ENCODE results near the gene UTS2. TPM values are rescaled to one million over a fixed set of nuclear protein-coding genes. Genes with fewer than 3 reads are reported as not detected.

UTS2 gene
- total and polyA plus RNA-seq, 9 of the 15 experiments (the other 6 are each of a cell fraction or from before 2014, with no cell fraction given): 0.22 to 0.29 TPM; not detected in 7

- no peaks in the 10 kb centered on the region for H3K36me3 ChIP-seq (ENCODE audit: control insufficient read depth, insufficient read depth, low read length)
- FAIRE-seq (no peak), ATAC-seq (no peak), DNase-seq (ENCODE audit: extremely low read depth in 1 of 4, low spot score in 3 of 4) (no peak)
- intact Hi-C loops (cut with micrococcal nuclease): no loop called here
- no peak overlapping the region for H2AFZ ChIP-seq (ENCODE audit: low read depth, low read length)
- no peak overlapping the region for H3K9ac ChIP-seq (ENCODE audit: insufficient read depth in 1 of 2, low read depth in 2 of 2, low read length in 2 of 2)
- 36% methylated on average over 7 of the region's 7 CpGs for WGBS (ENCODE audit: insufficient coverage, low coverage, missing lambda C conversion rate)
- H3K27ac ChIP-seq (ENCODE audit: extremely low read depth, low read depth, low read length): no peak overlapping the region
- in situ Hi-C loops (cut with MboI): no loop called here
- H3K4me2 ChIP-seq (ENCODE audit: insufficient read depth, low read length): no peak overlapping the region; the same call in 1 of the 2 replicates
- no peak overlapping the region for H3K4me3 ChIP-seq
- H3K9me3 ChIP-seq (replicated peaks; ENCODE audit: control insufficient read depth, insufficient read depth, low read depth, low read length): no peaks in the 10 kb centered on the region
- CTCF ChIA-PET (ENCODE audit: low intra/inter-chr PET ratio): no interaction called here
- H4K20me1 ChIP-seq (replicated peaks; ENCODE audit: control insufficient read depth, insufficient read depth, low read length): no peaks in the 10 kb centered on the region
- no peaks in the 10 kb centered on the region for H3K79me2 ChIP-seq (ENCODE audit: control insufficient read depth, insufficient read depth, low read length)
- POLR2A ChIA-PET: interaction anchor here (0.6 to 1.2 kb wide), 2 partner anchors 8 to 206 kb away, joined by 3 to 4 read pairs; no protein-coding TSS in a partner anchor
- H3K4me1 ChIP-seq (replicated peaks in 1 of 2; ENCODE audit: control insufficient read depth in 2 of 2, insufficient read depth in 2 of 2, low read length in 2 of 2): peaks cover 0 to 8% of the 10 kb centered on the region in 2 experiments; a peak in 3 of 5 replicates
- no peaks in the 10 kb centered on the region for H3K9me1 ChIP-seq (ENCODE audit: control insufficient read depth, insufficient read depth, low read length)
- peaks cover 3 to 14% of the 10 kb centered on the region in 2 experiments; a peak in 4 of 5 replicates for H3K27me3 ChIP-seq (ENCODE audit: control insufficient read depth in 2 of 2, insufficient read depth in 2 of 2, low read length in 2 of 2)
- no TSS peak for BruUV-seq (replicated peaks)
- no peak for TF ChIP-seq MAFG (tag; conservative IDR thresholded peaks at IDR 0.05)
- no peak for TF ChIP-seq CTCFL (IDR thresholded peaks at IDR 0.05; ENCODE audit: borderline replicate concordance, insufficient read depth, low read depth, low read length, poor library complexity, severe bottlenecking)
- TF ChIP-seq KLF13 (tag; IDR thresholded peaks at IDR 0.05; ENCODE audit: borderline replicate concordance, low read depth): no peak
- TF ChIP-seq, protein P1, sequence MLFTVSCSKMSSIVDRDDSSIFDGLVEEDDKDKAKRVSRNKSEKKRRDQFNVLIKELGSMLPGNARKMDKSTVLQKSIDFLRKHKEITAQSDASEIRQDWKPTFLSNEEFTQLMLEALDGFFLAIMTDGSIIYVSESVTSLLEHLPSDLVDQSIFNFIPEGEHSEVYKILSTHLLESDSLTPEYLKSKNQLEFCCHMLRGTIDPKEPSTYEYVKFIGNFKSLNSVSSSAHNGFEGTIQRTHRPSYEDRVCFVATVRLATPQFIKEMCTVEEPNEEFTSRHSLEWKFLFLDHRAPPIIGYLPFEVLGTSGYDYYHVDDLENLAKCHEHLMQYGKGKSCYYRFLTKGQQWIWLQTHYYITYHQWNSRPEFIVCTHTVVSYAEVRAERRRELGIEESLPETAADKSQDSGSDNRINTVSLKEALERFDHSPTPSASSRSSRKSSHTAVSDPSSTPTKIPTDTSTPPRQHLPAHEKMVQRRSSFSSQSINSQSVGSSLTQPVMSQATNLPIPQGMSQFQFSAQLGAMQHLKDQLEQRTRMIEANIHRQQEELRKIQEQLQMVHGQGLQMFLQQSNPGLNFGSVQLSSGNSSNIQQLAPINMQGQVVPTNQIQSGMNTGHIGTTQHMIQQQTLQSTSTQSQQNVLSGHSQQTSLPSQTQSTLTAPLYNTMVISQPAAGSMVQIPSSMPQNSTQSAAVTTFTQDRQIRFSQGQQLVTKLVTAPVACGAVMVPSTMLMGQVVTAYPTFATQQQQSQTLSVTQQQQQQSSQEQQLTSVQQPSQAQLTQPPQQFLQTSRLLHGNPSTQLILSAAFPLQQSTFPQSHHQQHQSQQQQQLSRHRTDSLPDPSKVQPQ (CRISPR knock-in tag; IDR thresholded peaks at IDR 0.05; ENCODE audit: borderline replicate concordance): no peak
- no peak for TF ChIP-seq ZNF395 (CRISPR knock-in tag; IDR thresholded peaks at IDR 0.05)
- no peak for TF ChIP-seq ZNF76 (CRISPR knock-in tag; IDR thresholded peaks at IDR 0.05; ENCODE audit: borderline replicate concordance)
- no peak for TF ChIP-seq FOS (IDR thresholded peaks at IDR 0.05; ENCODE audit: extremely low read depth, insufficient read length)
- no peak for TF ChIP-seq HIVEP1 (CRISPR knock-in tag; IDR thresholded peaks at IDR 0.05)
- TF ChIP-seq CXXC5 (CRISPR knock-in tag; IDR thresholded peaks at IDR 0.05): no peak
- TF ChIP-seq NEUROD1 (IDR thresholded peaks at IDR 0.05; ENCODE audit: borderline replicate concordance, low read depth, low read length, partially characterized antibody): no peak
- no peak for TF ChIP-seq OTX1 (CRISPR knock-in tag; IDR thresholded peaks at IDR 0.05)
- no peak for TF ChIP-seq POLR2B (IDR thresholded peaks at IDR 0.05; ENCODE audit: low read depth, partially characterized antibody)
- no peak for TF ChIP-seq PTRF (tag; IDR thresholded peaks at IDR 0.05)
- no peak for TF ChIP-seq KAT8 (IDR thresholded peaks at IDR 0.05; ENCODE audit: low read depth)
These were observed 33.5 kb upstream of the UTS2 start for GRCh38 chr1:7886405-7886745.

All from K562 (cell line).